Activated naive CD4-positive, alpha-beta T cell treated with anti-CD3 and anti-CD28 coated beads, Interleukin-2, amount 50 U/mL, for 72 hours (primary cell): Measurements from ENCODE around the gene CCDC121. TPM values are rescaled to one million over a fixed set of nuclear protein-coding genes. Genes with fewer than 3 reads are reported as not detected.
A peak's percentile ranks its signal among the peaks of the same experiment; 100 is the strongest.

Experiments used
- ATAC-seq, 2 donors: fragments of 150-1000 bp; cut with Tn5 transposase; 2 replicates each; pipeline ENCODE4 v1.10.0; 2021; ENCODE audit warnings: mild to moderate bottlenecking in 2 of 2, moderate library complexity in 2 of 2
- DNase-seq, 2 donors: peaks; one replicate each; pipeline ENCODE4 v3.0.0; 2021 to 2022; ENCODE audit warnings: low spot score in 2 of 2
- H3K27ac Mint-ChIP-seq, 2 donors: one replicate each; pipeline ENCODE4 v1.8.0; 2022; ENCODE audit warnings: mild to moderate bottlenecking in 2 of 2, mixed read lengths in 2 of 2
- H3K36me3 Mint-ChIP-seq, 2 donors: one replicate each; pipeline ENCODE4 v1.8.0; 2022; ENCODE audit warnings: mixed read lengths in 2 of 2
- H3K9me3 Mint-ChIP-seq, 2 donors: one replicate each; pipeline ENCODE4 v1.8.0; 2022; ENCODE audit warnings: mixed read lengths in 2 of 2
- total RNA-seq, 2 donors: library from RNA; stranded (reverse); gene quantifications; one replicate each; pipeline ENCODE4 v1.2.3, GENCODE V29; 2022

Gene CCDC121
- under 1 TPM in 1 of 2 donors, not detected in 1; 0.19 TPM for total RNA-seq

GRCh38 chr2:27628767-27629709 lies at the start of gene CCDC121, which contains the start of gene GPN1:
Gene CCDC121, minus strand, starts transcription at chr2:27629012. Its CDS starts 1,213 bp downstream, at chr2:27627799.
Gene GPN1, plus strand, starts transcription at chr2:27629050. Its CDS starts 9 bp downstream, at chr2:27629059.
- H3K27ac Mint-ChIP-seq, result no peak within 1 kb of the TSS
- peaks cover 0 to 18% of the 10 kb centered on the region in 2 donors for H3K36me3 Mint-ChIP-seq
- H3K9me3 Mint-ChIP-seq, result no peaks in the 10 kb centered on the region
- DNase-seq (peak; percentile 90 to 96), ATAC-seq (peak; percentile 98 to 99)

- peaks cover 5% of the 10 kb centered on the region in 2 donors for H3K36me3 Mint-ChIP-seq
- no peak for DNase-seq
- no peaks in the 10 kb centered on the region for H3K9me3 Mint-ChIP-seq
- no peak for ATAC-seq
- peak overlapping the region in 1 of 2 donors; percentile 40 for H3K27ac Mint-ChIP-seq
Observed at GRCh38 chr2:27672723-27673486, 44.1 kb upstream of the CCDC121 start.

GRCh38 chr2:27671235-27671634 lies 42.4 kb upstream of the CCDC121 start:
- ATAC-seq, result no peak

GRCh38 chr2:27667446-27667845 lies 38.6 kb upstream of the CCDC121 start:
- Mint-ChIP-seq H3K36me3 (peaks cover 11 to 23% of the 10 kb centered on the region in 2 donors), H3K27ac (no peak overlapping the region), H3K9me3 (no peaks in the 10 kb centered on the region)
- DNase-seq, result no peak
- ATAC-seq, result no peak

More at GRCh38 chr2:27671235-27671634, 42.4 kb upstream of the CCDC121 start:
- H3K27ac Mint-ChIP-seq, result peak overlapping the region; percentile 42 to 45
- peaks cover 5% of the 10 kb centered on the region in 2 donors for H3K36me3 Mint-ChIP-seq
- no peaks in the 10 kb centered on the region for H3K9me3 Mint-ChIP-seq
- DNase-seq, result no peak

GRCh38 chr2:27664622-27665363 lies 36.0 kb upstream of the CCDC121 start:
- Mint-ChIP-seq H3K36me3 (peaks cover 14 to 24% of the 10 kb centered on the region in 2 donors), H3K9me3 (no peaks in the 10 kb centered on the region), H3K27ac (peak overlapping the region; percentile 65 to 95)
- ATAC-seq (no peak), DNase-seq (no peak)

GRCh38 chr2:27664154-27664574 lies 35.4 kb upstream of the CCDC121 start:
- H3K9me3 Mint-ChIP-seq, result no peaks in the 10 kb centered on the region
- DNase-seq, result no peak
- ATAC-seq, result peak; percentile 9 to 35
- peaks cover 14 to 24% of the 10 kb centered on the region in 2 donors for H3K36me3 Mint-ChIP-seq
- H3K27ac Mint-ChIP-seq, result peak overlapping the region; percentile 95 to 99

- H3K27ac Mint-ChIP-seq, result peak within 1 kb of the TSS; percentile 95 to 99
- DNase-seq (peak; percentile 77 to 82), ATAC-seq (peak; percentile 87 to 97)
- H3K36me3 Mint-ChIP-seq, result peaks cover 14 to 24% of the 10 kb centered on the region in 2 donors
- no peaks in the 10 kb centered on the region for H3K9me3 Mint-ChIP-seq
Observed at GRCh38 chr2:27663285-27664153, 34.7 kb upstream of the CCDC121 start, which contains the start of the genes SLC4A1AP and SUPT7L. Gene SLC4A1AP, plus strand, starts transcription at chr2:27663889. Its CDS starts 26 bp downstream, at chr2:27663915. Gene SUPT7L, minus strand, starts transcription at chr2:27663614. Its CDS starts 1,422 bp downstream, at chr2:27662192.

- DNase-seq, result no peak
- no peak for ATAC-seq
- peak overlapping the region in 1 of 2 donors; percentile 95 for H3K27ac Mint-ChIP-seq
- no peaks in the 10 kb centered on the region for H3K9me3 Mint-ChIP-seq
- H3K36me3 Mint-ChIP-seq, result peaks cover 14 to 24% of the 10 kb centered on the region in 2 donors
Observed at GRCh38 chr2:27661371-27661770, 32.6 kb upstream of the CCDC121 start.

GRCh38 chr2:27655155-27655951 lies 26.5 kb upstream of the CCDC121 start:
- ATAC-seq (peak in 1 of 2 donors; percentile 32), DNase-seq (no peak)
- H3K9me3 Mint-ChIP-seq, result peaks cover 0 to 5% of the 10 kb centered on the region in 2 donors
- H3K36me3 Mint-ChIP-seq, result peaks cover 0 to 25% of the 10 kb centered on the region in 2 donors
- H3K27ac Mint-ChIP-seq, result peak overlapping the region in 1 of 2 donors; percentile 67

GRCh38 chr2:27653397-27653796 lies 24.6 kb upstream of the CCDC121 start:
- Mint-ChIP-seq H3K9me3 (peaks cover 0 to 5% of the 10 kb centered on the region in 2 donors), H3K36me3 (peaks cover 0 to 29% of the 10 kb centered on the region in 2 donors), H3K27ac (peak overlapping the region; percentile 24 to 62)
- ATAC-seq, result peak; percentile 38 to 58
- no peak for DNase-seq

GRCh38 chr2:27652790-27653189 lies 24.0 kb upstream of the CCDC121 start:
- H3K27ac Mint-ChIP-seq, result peak overlapping the region; percentile 24 to 53
- ATAC-seq (peak; percentile 36 to 70), DNase-seq (no peak)
- H3K36me3 Mint-ChIP-seq, result peaks cover 5 to 29% of the 10 kb centered on the region in 2 donors
- H3K9me3 Mint-ChIP-seq, result peaks cover 0 to 5% of the 10 kb centered on the region in 2 donors

GRCh38 chr2:27652341-27652740 lies 23.5 kb upstream of the CCDC121 start:
- ATAC-seq (peak in 1 of 2 donors; percentile 7), DNase-seq (no peak)
- Mint-ChIP-seq H3K36me3 (peaks cover 10 to 29% of the 10 kb centered on the region in 2 donors), H3K9me3 (peaks cover 0 to 5% of the 10 kb centered on the region in 2 donors), H3K27ac (peak overlapping the region; percentile 12 to 53)

- peaks cover 10 to 29% of the 10 kb centered on the region in 2 donors for H3K36me3 Mint-ChIP-seq
- ATAC-seq (no peak), DNase-seq (no peak)
Observed at GRCh38 chr2:27651056-27651455, 22.2 kb upstream of the CCDC121 start.

GRCh38 chr2:27647737-27648136 lies 18.9 kb upstream of the CCDC121 start:
- ATAC-seq, result no peak
- peaks cover 5 to 10% of the 10 kb centered on the region in 2 donors for H3K36me3 Mint-ChIP-seq
- H3K27ac Mint-ChIP-seq, result peak overlapping the region; percentile 39 to 58
- no peaks in the 10 kb centered on the region for H3K9me3 Mint-ChIP-seq
- no peak for DNase-seq

More at GRCh38 chr2:27651056-27651455, 22.2 kb upstream of the CCDC121 start:
- Mint-ChIP-seq H3K9me3 (peaks cover 0 to 5% of the 10 kb centered on the region in 2 donors), H3K27ac (no peak overlapping the region)
